Retinal pigment epithelial cell (primary cell): Measurements from ENCODE around the gene TBC1D13.
"Not testable (repeated sequence)": the region's sequence is repeated elsewhere in the genome, so short reads cannot be mapped to it uniquely, and the experiment has no call there.

Source experiments
- DNase-seq: peaks from one replicate; pipeline ENCODE4 v3.0.0-alpha.2; 2010; ENCODE audit warnings: low read depth
- H3K4me3 ChIP-seq: 2 replicates; pipeline ENCODE4 v1.5.1; 2011; ENCODE audit warnings: mild to moderate bottlenecking, low read length, control low read depth, moderate library complexity
- TF ChIP-seq, protein P1 (sequence below): conservative IDR thresholded peaks from 2 replicates; pipeline ENCODE4 v1.5.1; 2011; ENCODE audit warnings: low read depth, low read length, control low read depth, inconsistent platforms

The TBC1D13 gene

GRCh38 chr9:128838338-128838737, 51.3 kb downstream of the TBC1D13 start:
- TF ChIP-seq, protein P1, sequence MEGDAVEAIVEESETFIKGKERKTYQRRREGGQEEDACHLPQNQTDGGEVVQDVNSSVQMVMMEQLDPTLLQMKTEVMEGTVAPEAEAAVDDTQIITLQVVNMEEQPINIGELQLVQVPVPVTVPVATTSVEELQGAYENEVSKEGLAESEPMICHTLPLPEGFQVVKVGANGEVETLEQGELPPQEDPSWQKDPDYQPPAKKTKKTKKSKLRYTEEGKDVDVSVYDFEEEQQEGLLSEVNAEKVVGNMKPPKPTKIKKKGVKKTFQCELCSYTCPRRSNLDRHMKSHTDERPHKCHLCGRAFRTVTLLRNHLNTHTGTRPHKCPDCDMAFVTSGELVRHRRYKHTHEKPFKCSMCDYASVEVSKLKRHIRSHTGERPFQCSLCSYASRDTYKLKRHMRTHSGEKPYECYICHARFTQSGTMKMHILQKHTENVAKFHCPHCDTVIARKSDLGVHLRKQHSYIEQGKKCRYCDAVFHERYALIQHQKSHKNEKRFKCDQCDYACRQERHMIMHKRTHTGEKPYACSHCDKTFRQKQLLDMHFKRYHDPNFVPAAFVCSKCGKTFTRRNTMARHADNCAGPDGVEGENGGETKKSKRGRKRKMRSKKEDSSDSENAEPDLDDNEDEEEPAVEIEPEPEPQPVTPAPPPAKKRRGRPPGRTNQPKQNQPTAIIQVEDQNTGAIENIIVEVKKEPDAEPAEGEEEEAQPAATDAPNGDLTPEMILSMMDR = no peak

DNA sequence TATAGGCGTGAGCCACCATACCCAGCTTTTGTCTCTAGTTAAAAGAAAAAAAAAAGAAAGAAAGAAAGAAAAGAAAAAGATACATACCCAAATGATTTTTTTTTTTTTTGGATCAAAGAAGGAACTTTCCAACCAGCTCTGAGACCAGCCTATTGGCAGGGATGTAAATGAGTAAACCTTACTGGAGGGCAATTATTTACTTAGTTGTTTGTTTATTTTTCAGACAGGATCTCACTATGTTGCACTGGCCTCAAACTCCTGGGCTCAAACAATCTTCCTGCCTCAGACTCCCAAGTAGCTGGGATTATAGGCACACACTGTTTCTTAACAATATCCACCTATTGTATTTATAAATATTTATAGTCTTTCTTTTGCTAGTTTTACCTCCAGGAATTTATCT, 53.5 kb downstream of the TBC1D13 start:
- TF ChIP-seq, protein P1 = no peak
- H3K4me3 ChIP-seq = no peak overlapping the region
- no peak for DNase-seq

More at GRCh38 chr9:128838338-128838737, 51.3 kb downstream of the TBC1D13 start:
- DNase-seq = no peak
- no peak overlapping the region for H3K4me3 ChIP-seq

- H3K4me3 ChIP-seq = no peak overlapping the region
- no peak for DNase-seq
- TF ChIP-seq, protein P1 = no peak
These were observed 54.8 kb downstream of the TBC1D13 start for GRCh38 chr9:128841694-128842492.

DNA sequence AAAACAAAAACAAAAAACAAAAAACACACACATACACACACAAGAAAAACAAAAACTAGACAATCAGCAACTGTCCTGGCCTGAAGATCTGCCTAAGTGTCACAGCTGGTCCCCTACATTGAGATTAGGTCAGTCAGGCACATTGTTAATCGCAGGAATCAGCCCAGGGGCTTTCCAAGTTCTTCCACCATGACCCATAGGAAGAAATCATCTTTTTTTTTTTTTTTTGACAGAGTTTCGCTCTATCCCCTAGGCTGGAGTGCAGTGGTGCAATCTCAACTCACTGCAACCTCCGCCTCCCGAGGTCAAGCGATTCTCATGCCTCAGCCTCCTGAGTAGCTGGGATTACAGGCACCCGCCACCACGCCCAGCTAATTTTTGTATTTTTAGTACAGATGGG, 56.1 kb downstream of the TBC1D13 start:
- not testable (repeated sequence) for H3K4me3 ChIP-seq

GRCh38 chr9:128845186-128845931, 58.3 kb downstream of the TBC1D13 start:
- TF ChIP-seq, protein P1 = peak; percentile 2
- no peak overlapping the region for H3K4me3 ChIP-seq
- DNase-seq = no peak

More for the DNA sequence above, 56.1 kb downstream of the TBC1D13 start:
- DNase-seq = not testable (repeated sequence)

- no peak for DNase-seq
- no peak overlapping the region for H3K4me3 ChIP-seq
- TF ChIP-seq, protein P1 = no peak
These were observed 59.6 kb downstream of the TBC1D13 start for GRCh38 chr9:128846680-128847030.

- no peak overlapping the region for H3K4me3 ChIP-seq
- TF ChIP-seq, protein P1 = no peak
- no peak for DNase-seq
These were observed 60.8 kb downstream of the TBC1D13 start for GRCh38 chr9:128847803-128848202.

GRCh38 chr9:128851024-128851423, 64.0 kb downstream of the TBC1D13 start:
- H3K4me3 ChIP-seq, DNase-seq: not testable (repeated sequence)
